ENCODE data around the gene LCN12.

The LCN12 gene, protein sequence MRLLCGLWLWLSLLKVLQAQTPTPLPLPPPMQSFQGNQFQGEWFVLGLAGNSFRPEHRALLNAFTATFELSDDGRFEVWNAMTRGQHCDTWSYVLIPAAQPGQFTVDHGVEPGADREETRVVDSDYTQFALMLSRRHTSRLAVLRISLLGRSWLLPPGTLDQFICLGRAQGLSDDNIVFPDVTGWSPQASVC

DNA sequence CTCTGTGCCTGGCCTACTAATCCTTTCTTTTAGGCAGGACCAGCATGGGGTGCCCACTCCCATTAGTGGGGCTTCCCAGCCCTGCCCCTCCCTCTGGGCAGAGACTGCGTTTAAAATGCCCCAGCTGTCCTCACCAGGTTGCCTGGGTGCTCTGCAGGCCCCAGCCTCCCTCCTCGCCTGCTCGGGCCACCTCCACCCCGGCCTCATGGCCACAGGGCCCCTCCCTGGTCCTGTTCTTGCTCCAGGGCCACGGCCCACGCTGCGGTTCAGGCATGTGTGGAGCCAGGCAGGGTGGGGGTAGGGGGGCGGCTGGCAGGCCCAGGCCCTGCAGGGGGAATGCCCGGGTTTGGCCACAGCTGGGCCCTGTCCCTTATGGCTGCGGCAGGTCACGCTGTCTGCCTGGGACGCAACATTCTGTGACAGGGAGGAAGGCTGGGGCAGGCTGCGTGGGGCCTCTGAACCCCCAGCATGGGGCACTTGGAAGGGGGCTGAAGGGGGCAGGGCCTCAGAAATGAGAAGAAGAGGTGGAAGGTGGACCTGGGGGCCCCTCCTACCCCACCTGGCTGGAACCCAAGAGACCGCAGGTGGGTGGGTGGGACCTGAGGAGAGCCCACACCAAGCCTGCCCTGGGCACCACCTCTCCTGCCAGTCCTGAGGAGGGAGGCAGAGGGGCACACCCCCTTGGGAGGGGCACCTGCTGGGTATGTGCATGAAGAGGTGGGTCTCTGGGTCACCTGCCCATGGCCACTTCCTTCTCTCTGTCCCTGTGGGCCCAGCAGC lies at the start of gene LCN12:
Gene LCN12, plus strand, starts transcription at position 733 of the 780 bp plus-strand sequence. CDS start 55 bp downstream, outside the sequence.
- DNase-seq (ENCODE audit: low spot score) = no peak

DNA sequence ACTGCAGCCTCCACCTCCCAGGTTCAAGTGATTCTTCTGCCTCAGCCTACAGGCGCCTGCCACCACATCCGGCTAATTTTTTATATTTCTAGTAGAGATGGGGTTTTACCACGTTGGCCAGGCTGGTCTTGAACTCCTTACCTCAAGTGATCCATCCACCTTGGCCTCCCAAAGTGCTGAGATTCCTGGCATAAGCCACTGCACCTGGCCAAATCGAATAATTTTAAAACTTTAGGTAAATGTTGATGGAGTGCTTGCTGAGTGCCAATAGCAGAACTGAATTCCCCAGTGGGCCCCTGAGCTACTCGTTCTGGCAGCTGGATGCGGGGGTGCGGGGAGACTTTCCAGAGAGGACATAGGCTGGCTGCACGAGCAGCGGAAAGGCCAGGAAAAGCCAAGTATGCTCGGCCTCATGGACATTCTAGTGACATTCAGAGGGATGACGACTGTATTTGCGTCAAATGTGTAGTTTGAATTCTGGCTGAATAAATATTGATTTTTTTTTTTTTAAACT lies 49.0 kb upstream of the LCN12 start:
- no peak for DNase-seq (ENCODE audit: low spot score)

DNA sequence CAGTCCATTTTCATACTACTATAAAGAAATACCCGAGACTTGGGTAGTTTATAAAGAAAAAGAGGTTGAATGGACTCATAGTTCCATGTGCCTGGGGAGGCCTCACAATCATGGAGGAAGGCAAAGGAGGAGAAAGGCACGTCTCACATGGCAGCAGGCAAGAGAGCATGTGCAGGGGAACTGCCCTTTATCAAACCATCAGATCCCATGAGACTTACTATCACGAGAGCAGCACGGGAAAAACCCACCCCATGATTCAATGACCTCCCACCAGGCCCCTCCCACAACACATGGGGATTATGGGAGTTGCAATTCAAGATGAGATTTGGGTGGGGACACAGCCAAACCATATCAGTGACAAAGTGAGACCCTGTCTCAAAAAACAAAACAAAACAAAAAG lies 45.8 kb upstream of the LCN12 start:
- DNase-seq (ENCODE audit: low spot score) = no peak

DNA sequence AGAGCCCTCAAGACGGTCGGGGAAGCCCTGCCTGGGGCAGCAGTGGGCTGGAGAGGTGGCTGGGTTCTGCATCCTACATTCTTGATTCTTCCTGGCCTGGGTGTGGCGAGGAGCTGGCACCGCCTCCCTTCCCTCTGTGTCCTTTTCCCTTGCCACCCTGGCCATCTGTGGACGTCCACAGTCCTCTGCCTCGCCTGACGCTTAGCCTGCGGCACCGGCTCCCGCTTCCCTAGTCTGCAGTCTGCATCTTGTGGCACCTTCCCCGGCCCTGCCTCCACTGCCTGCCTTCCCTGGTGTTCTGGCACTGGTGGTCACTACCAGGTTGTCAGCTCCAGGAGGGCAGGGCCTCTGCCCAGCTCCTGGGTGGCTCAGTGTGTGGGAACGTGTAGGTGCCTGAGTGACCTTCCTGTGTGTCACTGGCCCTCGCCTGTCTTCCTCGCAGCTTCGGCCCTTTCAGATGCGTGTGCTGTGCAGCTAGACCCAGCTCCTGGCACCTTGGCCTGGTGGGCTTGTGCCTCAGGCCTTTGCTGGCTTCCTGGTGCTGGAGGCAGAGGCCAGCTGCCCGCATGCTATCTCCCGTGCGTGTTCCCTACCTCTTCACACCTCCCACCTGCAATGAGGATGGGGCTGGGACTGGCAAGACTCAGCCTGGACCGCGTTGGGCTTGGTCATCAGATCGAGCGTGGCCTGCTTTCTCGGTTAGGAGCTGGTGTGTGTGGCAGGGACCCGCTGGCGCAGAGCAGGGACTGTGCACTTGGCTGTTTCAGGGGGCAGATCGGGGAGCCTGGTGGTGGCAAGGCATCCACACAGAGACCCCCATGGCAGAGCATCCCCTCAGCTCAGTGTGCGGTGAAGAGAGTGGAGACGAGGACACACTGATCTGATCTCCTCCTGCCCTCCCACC lies 44.8 kb upstream of the LCN12 start:
- DNase-seq (ENCODE audit: low spot score) = no peak

DNA sequence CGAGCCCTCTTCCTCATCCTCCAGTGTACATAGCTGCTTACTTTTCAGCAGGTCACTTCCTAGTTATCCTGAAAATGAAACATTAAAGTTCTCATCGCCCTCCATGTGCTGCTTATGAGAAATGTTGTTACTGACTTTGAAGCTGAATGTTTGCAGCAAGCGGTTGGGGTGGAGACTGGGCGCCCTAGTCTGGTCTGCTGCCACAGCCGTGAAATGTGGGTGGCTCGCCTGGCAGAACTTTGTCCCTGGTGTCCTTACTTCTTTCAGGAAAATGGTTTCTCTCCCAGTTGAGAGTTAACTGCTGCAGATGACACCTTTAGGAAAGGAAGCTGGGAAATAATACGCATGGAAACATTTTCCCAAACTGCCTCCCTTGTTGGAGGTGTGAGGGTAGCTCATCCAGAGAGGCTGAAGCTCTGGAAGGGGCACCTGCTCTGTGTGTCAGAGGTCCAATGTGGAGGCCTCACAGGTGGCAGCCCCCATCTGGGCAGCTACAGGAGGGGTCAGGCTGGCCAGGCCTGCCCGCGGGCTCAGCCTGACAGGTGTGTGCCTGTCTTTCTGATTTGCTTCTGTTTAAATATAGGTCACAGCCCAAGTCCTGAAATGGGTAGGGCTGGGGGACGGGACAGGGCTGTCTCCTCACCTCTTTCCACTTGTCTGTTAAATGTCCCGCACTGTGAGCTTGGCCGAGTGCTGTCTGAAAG lies 41.7 kb upstream of the LCN12 start:
- DNase-seq (ENCODE audit: low spot score) = no peak

DNA sequence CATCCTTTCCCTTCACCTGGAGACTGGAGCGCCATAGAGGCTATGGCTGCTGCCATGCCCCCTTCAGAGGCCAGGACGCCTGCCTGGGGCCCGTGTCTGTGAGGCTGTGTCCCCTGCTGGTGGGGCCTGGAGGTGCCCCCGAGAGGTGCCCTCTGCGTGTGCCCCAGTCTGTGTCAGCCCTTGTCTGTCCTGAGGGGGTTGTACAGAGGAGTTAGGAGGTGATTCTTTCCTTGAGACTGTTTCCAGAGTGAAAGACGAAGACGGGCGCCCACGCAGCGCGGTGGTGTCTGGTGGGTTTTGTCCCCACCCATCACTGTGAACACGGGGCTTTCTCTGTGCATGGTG lies 41.2 kb upstream of the LCN12 start:
- no peak for DNase-seq (ENCODE audit: low spot score)

DNA sequence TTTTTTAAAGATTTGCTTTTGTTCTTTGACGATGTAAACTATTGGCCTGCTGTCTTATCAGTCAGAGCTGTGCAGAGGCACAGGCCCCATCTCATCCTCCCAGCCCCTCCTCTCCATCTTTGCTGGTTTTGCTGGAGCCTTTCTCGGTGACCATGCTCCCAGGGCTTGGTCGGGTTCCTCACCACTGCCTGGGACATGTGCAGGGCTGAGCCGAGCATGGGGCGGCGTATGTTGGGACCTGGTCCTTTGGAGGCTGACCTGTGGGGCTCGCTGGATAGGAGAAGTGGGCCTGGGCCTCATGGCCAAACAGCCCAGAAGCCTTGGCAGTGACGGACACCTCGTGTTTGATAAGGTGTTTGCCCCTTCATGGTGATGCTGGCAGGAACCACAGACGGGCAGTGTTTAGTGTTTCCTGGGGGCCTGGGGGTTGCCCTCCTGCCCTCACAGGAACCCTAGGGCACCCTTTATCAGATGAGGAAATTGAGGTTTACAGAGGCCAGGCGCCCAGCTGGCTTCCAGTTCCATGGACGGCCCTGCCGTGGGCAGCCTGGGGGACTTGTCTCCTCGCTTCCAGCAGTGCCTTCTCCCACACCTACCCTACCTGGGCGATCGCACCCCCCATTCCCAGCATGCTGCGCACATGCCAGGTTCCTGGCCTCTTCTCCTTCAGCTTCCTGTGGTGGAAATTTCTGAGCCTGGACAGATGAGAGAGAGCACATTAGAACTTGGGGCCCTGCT lies 38.2 kb upstream of the LCN12 start:
- DNase-seq (ENCODE audit: low spot score) = no peak

DNA sequence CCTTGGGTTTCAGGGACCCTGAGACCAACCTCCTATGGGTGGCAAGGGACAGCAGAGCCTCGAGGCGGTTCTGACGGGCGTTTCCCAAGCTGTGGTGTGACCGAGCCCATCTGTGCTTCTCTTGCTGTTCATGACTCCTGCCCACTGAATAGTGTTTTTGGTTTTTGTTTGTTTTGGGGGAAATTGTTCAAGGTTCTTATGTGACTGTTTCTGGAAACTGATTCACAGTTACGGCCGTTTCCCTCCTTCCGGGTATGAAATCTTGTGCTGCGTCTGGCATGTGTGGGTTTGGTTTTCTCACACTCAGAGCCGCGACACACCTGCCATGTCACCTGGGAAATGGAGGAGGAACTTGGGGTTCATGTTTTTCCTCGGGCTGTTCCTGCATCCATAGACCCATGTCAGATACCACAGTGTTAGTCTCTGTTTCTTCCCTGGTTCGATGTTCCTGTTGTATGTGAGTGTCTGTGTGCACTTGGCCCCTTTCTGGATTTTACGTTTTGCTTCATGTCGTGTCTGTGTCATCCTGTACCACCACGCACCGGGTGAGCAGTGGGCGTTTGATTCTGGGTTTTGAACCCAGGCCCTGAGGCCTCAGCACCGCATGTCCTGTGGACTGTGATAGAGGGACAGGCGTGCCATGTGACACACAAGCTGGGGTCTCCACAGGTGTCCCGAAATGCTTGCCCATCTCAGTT lies 36.3 kb upstream of the LCN12 start:
- no peak for DNase-seq (ENCODE audit: low spot score)

DNA sequence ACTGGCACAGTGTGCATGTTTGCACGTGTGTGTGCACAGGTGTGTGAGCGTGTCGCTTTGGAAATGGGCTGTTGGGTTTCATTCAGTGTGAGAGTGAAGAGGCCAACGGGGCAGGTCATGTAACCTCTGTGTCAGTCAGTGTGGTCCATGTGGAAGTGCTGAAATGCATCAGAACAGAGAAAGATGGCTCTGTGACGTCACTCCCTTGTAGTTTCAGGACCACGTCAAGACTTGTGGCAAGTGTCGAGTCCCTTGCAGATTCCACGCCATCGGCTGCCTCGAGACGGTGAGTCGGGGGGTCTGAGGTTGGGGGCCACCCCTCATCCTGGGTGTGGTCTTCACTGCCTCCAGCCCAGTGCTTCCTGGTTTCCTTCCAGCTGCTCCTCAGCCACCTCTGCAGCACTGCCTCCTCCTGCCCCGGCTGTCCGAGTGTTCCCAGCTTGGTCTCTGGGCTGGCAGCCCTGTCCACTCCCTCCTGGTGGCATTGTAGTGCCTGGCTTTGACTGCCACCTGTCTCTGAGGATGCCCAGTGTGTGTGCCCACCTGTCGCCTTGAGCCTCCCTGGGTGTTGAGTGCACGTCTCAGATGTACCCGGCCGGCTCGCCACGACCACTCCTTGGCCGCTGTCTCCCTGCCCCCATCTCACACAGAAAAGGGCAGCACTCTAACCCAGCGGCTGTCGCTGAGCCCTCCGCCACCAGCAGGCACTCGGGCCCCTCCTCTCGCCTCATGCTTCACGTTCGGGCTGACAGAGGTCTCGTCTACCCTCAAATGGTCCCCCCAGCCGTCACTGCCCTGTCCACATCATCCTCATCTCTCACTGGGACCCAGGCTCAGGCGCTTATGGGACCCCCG lies 35.5 kb upstream of the LCN12 start:
- DNase-seq (ENCODE audit: low spot score) = no peak

DNA sequence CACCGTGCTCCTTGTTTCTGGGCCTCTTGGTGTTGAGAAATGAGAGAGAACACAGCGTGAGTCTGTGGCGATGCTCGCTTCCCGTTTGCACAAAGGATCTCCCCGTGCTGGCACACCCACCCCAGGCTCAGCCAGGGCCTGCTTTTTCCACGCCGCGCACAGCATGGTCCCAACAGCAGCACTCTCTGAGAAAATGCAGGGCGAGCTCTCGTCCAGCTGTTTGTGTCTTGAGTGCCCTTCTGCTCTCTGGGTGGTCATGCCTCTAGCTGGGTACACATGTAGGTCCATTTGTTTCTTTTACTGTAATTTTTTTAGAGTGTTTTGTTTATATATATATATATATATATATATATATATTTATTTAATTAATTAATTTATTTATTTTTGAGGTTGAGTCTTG lies 34.2 kb upstream of the LCN12 start:
- DNase-seq (ENCODE audit: low spot score) = no peak

DNA sequence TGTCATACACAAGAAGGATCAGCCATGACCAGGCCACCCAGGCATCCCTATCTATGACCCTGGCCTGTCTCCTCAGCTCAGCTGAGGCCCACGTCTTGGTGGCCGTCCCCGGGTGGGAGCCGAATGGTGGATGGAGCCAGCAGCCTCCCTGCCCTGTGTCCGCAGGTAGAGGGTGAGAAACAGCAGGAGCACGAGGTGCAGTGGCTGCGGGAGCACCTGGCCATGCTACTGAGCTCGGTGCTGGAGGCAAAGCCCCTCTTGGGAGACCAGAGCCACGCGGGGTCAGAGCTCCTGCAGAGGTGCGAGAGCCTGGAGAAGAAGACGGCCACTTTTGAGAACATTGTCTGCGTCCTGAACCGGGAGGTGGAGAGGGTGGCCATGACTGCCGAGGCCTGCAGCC lies 32.0 kb upstream of the LCN12 start:
- DNase-seq (ENCODE audit: low spot score) = no peak

DNA sequence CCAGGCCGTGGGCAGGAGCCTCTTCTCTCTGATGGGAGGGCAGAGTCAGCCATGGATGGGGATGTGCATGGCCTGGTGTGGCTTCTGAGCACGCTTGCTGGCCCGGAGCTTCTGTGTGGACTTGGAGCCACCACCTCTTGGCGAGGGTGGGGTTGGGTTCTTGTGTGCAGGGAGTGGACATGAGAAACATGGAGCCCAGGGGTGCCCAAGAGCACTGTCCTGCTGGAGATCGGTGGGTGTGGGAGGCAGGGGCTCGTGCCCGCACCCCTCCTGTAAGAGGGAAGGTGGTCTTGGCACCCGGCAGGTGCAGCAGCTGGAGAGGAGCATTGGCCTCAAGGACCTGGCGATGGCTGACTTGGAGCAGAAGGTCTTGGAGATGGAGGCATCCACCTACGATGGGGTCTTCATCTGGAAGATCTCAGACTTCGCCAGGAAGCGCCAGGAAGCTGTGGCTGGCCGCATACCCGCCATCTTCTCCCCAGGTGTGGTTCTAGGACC lies 31.3 kb upstream of the LCN12 start:
- no peak for DNase-seq (ENCODE audit: low spot score)

DNA sequence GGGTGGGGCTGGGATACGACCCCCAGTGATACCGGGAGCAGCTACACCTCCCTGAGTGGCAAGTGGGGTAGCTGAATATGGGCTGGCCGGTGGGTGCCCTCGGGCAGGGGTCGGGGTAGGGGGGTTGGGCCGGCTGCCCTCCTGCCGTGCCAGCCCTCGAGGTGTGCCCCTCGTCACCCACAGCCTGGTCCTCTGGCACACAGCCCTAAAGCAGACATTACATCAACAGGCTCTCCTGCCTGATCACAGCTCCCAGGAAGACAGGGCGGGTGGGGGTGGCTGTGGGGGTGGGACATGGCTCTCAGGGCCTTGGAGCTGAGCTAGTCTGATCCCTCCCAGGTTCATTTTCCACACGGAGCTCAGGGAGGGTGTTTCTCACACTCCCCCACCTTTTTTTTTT lies 30.8 kb upstream of the LCN12 start:
- DNase-seq (ENCODE audit: low spot score) = no peak

DNA sequence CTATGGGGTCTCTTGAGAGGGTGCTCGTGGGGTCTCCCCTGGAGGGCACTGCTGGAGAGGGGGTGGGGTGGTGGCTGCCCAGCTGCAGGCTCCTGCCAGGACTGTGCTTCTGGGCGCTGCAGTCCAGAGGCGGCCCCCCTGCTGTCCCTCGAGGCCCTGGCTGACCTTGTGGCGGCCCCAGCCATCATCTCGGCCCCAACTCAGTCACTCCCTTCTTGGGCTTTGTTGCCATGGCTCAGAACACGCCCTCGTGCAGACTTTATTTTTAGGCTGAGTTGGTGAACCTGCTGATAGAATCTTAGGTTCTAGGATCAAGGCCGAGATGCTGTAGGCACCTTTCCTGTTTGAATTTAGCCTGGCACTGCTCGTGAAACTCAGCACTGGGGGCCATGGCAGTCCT lies 30.4 kb upstream of the LCN12 start:
- DNase-seq (ENCODE audit: low spot score) = no peak

DNA sequence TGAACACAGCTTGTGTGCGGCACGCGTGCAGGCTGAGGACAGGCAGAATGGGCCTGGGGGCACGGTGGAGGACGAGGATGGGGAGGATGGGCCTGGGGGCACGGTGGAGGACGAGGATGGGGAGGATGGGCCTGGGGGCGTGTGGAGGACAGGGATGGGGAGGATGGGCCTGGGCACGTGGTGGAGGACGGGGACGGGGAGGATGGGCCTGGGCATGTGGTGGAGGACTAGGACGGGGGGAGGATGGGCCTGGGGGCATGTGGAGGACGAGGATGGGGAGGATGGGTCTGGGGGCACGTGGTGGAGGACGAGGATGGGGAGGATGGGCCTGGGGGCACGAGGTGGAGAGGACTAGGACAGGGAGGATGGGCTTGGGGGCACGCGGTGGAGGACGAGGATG lies 29.5 kb upstream of the LCN12 start:
- no peak for DNase-seq (ENCODE audit: low spot score)

DNA sequence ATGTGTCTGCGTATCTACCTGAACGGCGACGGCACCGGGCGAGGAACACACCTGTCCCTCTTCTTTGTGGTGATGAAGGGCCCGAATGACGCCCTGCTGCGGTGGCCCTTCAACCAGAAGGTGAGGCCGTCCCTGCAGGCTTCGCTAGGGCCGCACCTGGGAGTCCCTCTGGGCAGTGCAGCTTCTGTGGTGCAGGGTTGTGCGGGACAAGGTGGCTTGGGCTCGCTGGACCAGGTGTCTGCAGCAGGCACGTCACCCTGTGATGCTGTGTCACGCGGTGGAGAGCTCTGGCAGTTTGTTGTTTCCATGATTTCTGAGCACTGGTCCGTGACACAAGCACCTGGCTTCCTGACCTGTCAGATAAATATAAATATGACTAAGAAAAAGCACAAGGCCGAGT lies 28.2 kb upstream of the LCN12 start:
- no peak for DNase-seq (ENCODE audit: low spot score)

DNA sequence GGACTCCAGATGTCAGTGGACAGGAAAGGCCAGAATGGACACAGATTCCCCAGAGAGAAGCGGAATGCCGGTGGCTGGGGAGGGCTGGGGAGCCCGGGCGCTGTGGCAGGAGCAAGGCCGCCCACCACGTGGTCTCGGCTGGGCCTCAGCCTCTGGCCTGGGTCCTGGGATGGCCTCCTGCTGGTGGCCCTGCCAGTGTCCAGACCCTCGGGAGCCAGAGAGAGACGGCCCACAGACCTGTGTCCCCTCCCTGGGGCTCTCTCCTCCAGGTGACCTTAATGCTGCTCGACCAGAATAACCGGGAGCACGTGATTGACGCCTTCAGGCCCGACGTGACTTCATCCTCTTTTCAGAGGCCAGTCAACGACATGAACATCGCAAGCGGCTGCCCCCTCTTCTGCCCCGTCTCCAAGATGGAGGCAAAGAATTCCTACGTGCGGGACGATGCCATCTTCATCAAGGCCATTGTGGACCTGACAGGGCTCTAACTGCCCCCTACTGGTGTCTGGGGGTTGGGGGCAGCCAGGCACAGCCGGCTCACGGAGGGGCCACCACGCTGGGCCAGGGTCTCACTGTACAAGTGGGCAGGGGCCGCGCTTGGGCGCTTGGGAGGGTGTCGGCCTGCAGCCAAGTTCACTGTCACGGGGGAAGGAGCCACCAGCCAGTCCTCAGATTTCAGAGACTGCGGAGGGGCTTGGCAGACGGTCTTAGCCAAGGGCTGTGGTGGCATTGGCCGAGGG lies 26.5 kb upstream of the LCN12 start:
- DNase-seq (ENCODE audit: low spot score) = no peak

DNA sequence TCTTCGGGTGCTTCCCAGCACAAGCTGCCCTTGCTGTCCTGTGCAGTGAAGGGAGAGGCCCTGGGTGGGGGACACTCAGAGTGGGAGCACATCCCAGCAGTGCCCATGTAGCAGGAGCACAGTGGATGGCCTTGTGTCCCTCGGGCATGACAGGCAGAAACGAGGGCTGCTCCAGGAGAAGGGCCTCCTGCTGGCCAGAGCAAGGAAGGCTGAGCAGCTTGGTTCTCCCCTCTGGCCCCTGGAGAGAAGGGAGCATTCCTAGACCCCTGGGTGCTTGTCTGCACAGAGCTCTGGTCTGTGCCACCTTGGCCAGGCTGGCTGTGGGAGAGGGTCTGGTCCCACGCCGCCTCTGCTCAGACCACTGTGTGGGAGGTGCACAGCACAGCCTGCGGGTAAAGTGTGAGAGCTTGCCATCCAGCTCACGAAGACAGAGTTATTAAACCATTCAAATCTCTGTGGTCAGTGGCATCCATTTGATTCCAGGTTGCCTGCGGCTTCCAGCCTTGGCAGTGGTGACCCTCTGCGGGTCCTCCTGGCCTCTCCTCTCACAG lies 25.8 kb upstream of the LCN12 start:
- no peak for DNase-seq (ENCODE audit: low spot score)

DNA sequence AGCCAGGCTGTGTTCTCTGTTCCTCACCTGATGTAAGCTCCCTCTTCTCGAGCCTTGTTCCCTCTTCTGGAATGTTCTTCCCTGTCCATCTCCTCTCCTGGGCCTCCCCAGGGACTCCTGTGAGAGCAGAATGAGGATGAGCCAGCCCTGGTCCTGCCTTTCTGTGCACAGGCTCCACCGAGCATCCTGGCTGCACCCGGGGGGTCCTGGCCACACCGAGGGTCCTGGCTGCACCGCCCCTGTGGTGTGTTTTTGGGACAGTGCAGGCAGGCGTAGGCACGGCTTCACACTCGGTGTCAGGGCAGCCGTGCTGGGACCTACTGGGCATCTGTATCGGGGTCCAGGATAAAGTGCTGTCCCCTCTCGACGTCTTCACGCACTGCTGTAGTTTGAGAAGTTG lies 25.3 kb upstream of the LCN12 start:
- no peak for DNase-seq (ENCODE audit: low spot score)

Measured in hematopoietic multipotent progenitor cell treated with erythropoietin and hydrocortisone succinate and interleukin-3 and kit ligand, for 15 days (in vitro differentiated cells).